Right lobe of liver (tissue), 6 donors: Measurements from ENCODE around the gene WSCD2. TPM values are rescaled to one million over a fixed set of nuclear protein-coding genes. Genes with fewer than 3 reads are reported as not detected.

Source experiments
- ATAC-seq, 4 donors: fragments of 200-7000 bp; cut with Tn5 transposase; one replicate each; pipeline ENCODE4 v1.9.1; 2020; ENCODE audit warnings: mild to moderate bottlenecking in 4 of 4, moderate library complexity in 4 of 4
- DNase-seq, 3 donors: peaks; one replicate each; pipeline ENCODE4 v3.0.0-alpha.2; 2020
- H3K27ac ChIP-seq, 3 donors: fragments of 200-600 bp; one replicate each; pipeline ENCODE4 v1.8.0; 2022
- H3K27me3 ChIP-seq, 2 donors: fragments of 200-600 bp; one replicate each; pipeline ENCODE4 v1.8.0; 2022
- H3K36me3 ChIP-seq, 4 donors: fragments of 200-600 bp; sonication (generic) in 1 of 4; one replicate each; pipeline versions ENCODE4 v1.5.1 to v1.8.0; 2017 to 2022; ENCODE audit warnings: control low read depth in 1 of 4
- H3K4me1 ChIP-seq, 4 donors: fragments of 200-600 bp; sonication (generic) in 1 of 4; one replicate each; pipeline versions ENCODE4 v1.5.1 to v1.8.0; 2017 to 2022; ENCODE audit warnings: control low read depth in 1 of 4
- H3K4me3 ChIP-seq, 3 donors: fragments of 200-600 bp; one replicate each; pipeline ENCODE4 v1.8.0; 2022
- H3K9me3 ChIP-seq, 4 donors: fragments of 200-600 bp; sonication (generic) in 1 of 4; one replicate each; pipeline versions ENCODE4 v1.5.1 to v1.8.0; 2017 to 2022; ENCODE audit warnings: control low read depth in 1 of 4
- POLR2A ChIP-seq: fragments of 450-650 bp; IDR thresholded peaks from one replicate; pipeline ENCODE4 v1.6.1; 2017; ENCODE audit warnings: antibody characterized with exemption, mild to moderate bottlenecking
- WGBS: methylation state at CpG from one replicate; pipeline ENCODE4 v1.1.6; 2018; ENCODE audit warnings: low coverage, low lambda C conversion rate; ENCODE audit not compliant: insufficient coverage; ENCODE audit errors: missing lambda C conversion rate; 5-methylcytosine and 5-hydroxymethylcytosine counted together
- intact Hi-C, 2 donors: fragments of 100-400 bp; cut with DNase I; formaldehyde crosslinking; loops; one replicate each; pipeline versions ENCODE4 v1.11.2 to v1.14.1; 2022
- total RNA-seq, 6 experiments: library from RNA; depleted of rRNA in 2 of 6; stranded (reverse); fragments of >200 nt in 2 of 6; fragmentation: NEBNext Ultra II Directional in 3 of 6; extraction: Animal tissue kit (Norgen Biotek cat#: 25700) in 3 of 6; gene quantifications; one replicate each; pipeline versions ENCODE4 v1.1.0 to v1.2.4, GENCODE V29; 2016 to 2023
- TF ChIP-seq, protein P1 (sequence below), 4 donors: fragments of 200-600 bp in 3 of 4; fragments of 450-650 bp in 1 of 4; IDR thresholded peaks; one replicate each; pipeline versions ENCODE4 v1.5.1 to v1.8.0; 2016 to 2022; ENCODE audit warnings: antibody characterized with exemption in 4 of 4, mild to moderate bottlenecking in 2 of 4
- donor health status: DM: no; HTN: yes; CAD: no.
- donor health status: DM: no; HTN: no; CAD: no.
- donor health status: DM: no; HTN: no; CAD: no.
- donor health status: DM: no; HTN: yes; CAD: no.
- donor health status: DM: no; HTN: yes; CAD: no.

The WSCD2 gene
- total RNA-seq, 6 experiments from 2014 or later, result not detected

DNA sequence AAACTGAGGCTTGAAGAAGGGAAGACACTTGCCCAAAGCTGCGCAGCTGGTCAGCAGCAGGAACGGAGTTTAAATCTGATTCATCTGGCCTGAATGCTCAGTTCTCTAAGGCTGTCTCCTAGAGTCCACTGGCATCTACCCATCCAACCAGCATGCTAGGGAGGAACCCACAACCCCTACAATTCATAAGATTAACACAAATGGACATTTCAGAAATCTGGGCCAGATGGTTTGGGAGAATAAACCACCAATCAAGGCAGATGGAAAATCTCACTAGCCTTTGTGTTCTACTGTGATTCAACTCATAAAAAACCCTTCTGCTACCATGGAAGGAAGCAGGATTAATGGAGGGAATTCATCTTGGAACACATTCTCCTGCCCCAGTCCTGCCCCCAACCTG is 67.8 kb downstream of the WSCD2 start:
- intact Hi-C loops, result loop anchor here in 1 of 2 donors (10.0 kb wide), 2 partner anchors 202 to 522 kb away; no protein-coding TSS in a partner anchor
- Histone ChIP-seq H3K36me3 (no peaks in the 10 kb centered on the region), H3K27me3 (no peaks in the 10 kb centered on the region), H3K4me3 (no peak overlapping the region), H3K27ac (no peak overlapping the region), H3K4me1 (no peaks in the 10 kb centered on the region), H3K9me3 (no peaks in the 10 kb centered on the region)
- no peak for ATAC-seq
- 85% methylated on average over 2 of the region's 2 CpGs for WGBS
- no peak for TF ChIP-seq POLR2A
- TF ChIP-seq, protein P1, sequence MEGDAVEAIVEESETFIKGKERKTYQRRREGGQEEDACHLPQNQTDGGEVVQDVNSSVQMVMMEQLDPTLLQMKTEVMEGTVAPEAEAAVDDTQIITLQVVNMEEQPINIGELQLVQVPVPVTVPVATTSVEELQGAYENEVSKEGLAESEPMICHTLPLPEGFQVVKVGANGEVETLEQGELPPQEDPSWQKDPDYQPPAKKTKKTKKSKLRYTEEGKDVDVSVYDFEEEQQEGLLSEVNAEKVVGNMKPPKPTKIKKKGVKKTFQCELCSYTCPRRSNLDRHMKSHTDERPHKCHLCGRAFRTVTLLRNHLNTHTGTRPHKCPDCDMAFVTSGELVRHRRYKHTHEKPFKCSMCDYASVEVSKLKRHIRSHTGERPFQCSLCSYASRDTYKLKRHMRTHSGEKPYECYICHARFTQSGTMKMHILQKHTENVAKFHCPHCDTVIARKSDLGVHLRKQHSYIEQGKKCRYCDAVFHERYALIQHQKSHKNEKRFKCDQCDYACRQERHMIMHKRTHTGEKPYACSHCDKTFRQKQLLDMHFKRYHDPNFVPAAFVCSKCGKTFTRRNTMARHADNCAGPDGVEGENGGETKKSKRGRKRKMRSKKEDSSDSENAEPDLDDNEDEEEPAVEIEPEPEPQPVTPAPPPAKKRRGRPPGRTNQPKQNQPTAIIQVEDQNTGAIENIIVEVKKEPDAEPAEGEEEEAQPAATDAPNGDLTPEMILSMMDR (IDR thresholded peaks at IDR 0.05), result no peak
- no peak for DNase-seq

DNA sequence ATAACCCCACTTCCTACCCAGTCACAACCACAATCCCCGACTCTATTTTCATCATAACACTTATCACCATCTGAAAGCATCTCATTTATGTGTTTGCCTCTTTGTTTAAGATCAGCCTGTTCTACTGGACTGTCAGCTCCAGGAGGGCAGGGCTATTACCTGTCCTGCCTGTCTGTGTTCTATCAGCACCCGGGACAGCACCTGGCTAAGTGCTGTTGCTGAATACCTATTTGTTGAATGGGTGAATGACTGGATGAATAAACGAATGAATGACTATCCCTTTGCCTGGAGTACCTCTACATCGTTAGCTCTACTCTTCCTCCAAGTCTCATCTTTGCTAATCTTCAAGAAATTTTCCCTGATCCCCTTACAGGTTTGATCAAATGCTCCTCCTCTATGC is 69.0 kb downstream of the WSCD2 start:
- Histone ChIP-seq H3K27me3 (no peaks in the 10 kb centered on the region), H3K4me1 (no peaks in the 10 kb centered on the region), H3K4me3 (no peak overlapping the region), H3K36me3 (no peaks in the 10 kb centered on the region), H3K9me3 (peaks cover 0 to 2% (median 0%) of the 10 kb centered on the region in 4 donors), H3K27ac (no peak overlapping the region)
- TF ChIP-seq, protein P1 (IDR thresholded peaks at IDR 0.05), result no peak
- TF ChIP-seq POLR2A, result no peak
- no peak for DNase-seq
- no peak for ATAC-seq
- 37% methylated on average over 4 of the region's 4 CpGs for WGBS
- intact Hi-C loops, result loop anchor here in 1 of 2 donors (10.0 kb wide), 2 partner anchors 203 to 523 kb away; no protein-coding TSS in a partner anchor

DNA sequence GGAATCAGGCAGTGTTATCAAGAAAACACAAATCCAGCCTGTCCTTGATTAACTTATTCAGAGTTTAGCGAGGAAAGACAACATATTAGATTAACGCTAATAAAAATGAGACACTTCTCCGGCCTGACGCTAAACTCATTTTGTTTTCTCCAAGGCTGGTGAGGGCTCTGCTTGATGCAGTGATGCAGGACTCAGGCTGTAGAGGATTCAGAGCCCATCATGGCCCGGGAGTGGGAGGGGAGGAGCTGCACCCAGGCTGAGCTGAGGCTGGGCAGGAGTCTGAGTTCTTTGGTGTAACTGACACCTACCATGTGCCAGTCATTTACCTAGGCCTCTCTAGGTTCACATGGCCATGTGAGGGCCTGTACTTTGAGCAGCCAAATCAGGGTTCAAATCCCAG is 70.0 kb downstream of the WSCD2 start:
- WGBS, result 86% methylated on average over 4 of the region's 5 CpGs
- intact Hi-C loops, result loop anchor here in 1 of 2 donors (10.0 kb wide), 2 partner anchors 204 to 524 kb away; no protein-coding TSS in a partner anchor
- DNase-seq, result no peak
- H3K4me1 ChIP-seq, result no peaks in the 10 kb centered on the region
- no peaks in the 10 kb centered on the region for H3K36me3 ChIP-seq
- no peak overlapping the region for H3K27ac ChIP-seq
- ATAC-seq, result no peak
- peaks cover 0 to 8% (median 0%) of the 10 kb centered on the region in 4 donors for H3K9me3 ChIP-seq
- no peak for TF ChIP-seq POLR2A
- TF ChIP-seq, protein P1 (IDR thresholded peaks at IDR 0.05), result no peak
- no peak overlapping the region for H3K4me3 ChIP-seq
- no peaks in the 10 kb centered on the region for H3K27me3 ChIP-seq

DNA sequence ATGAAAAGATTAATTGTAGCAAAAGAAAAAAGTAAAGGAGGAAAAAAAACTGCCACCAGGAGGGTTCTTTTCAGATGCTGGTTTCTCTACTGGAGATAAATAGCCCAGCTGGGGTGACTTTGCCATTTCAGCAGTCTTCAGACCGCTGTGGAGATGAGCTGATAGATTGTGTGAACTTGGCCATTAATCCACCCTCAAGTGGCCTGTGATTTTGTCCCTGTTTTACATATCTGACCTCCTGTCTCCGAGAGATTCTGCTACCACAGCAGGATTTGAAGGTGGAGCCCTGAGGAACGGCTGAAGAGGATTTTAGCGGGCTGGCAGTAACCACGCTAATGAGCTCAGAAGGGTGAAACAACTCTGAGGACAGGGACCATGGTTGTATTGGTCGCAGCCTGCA is 72.7 kb downstream of the WSCD2 start:
- Histone ChIP-seq H3K27ac (no peak overlapping the region), H3K4me1 (no peaks in the 10 kb centered on the region), H3K4me3 (no peak overlapping the region), H3K27me3 (no peaks in the 10 kb centered on the region), H3K36me3 (no peaks in the 10 kb centered on the region), H3K9me3 (peaks cover 0 to 8% (median 0%) of the 10 kb centered on the region in 4 donors)
- ATAC-seq, result no peak
- 13% methylated on average over 6 of the region's 6 CpGs for WGBS
- no peak for TF ChIP-seq POLR2A
- TF ChIP-seq, protein P1 (IDR thresholded peaks at IDR 0.05), result no peak
- no peak for DNase-seq
- intact Hi-C loops, result no loop called here
